H1 (cell line): ENCODE data around the gene BRD7. TPM values are rescaled to one million over a fixed set of nuclear protein-coding genes. Genes with fewer than 3 reads are reported as not detected.

Experiments
- CTCF ChIA-PET: fragments of 300-600 bp; sonication (Branson Sonifier 250); formaldehyde crosslinking; loops from one replicate; lab custom pipeline; 2021; ENCODE audit not compliant: partially characterized antibody; lab: Charles Lee
- POLR2A ChIA-PET: fragments of 300-600 bp; sonication (Branson Sonifier 250); formaldehyde crosslinking; loops from one replicate; lab custom pipeline; 2021; ENCODE audit warnings: inconsistent platforms; ENCODE audit not compliant: partially characterized antibody; lab: Charles Lee
- DNase-seq, 2 experiments: peaks; one replicate each; pipeline versions ENCODE4 v3.0.0 to v3.0.0-alpha.2; 2010 to 2022; ENCODE audit warnings: low spot score in 2 of 2, low read depth in 1 of 2, mixed read lengths in 1 of 2
- FAIRE-seq: peaks from 2 replicates; lab custom pipeline; 2011; peaks lifted over from hg19 to GRCh38; lab: Jason Lieb, UNC
- H2AFZ ChIP-seq: 2 replicates; pipeline ENCODE4 v1.8.1; 2012; ENCODE audit warnings: low read length, inconsistent platforms
- H2AK5ac ChIP-seq: 2 replicates; pipeline ENCODE4 v1.6.1; 2013; ENCODE audit warnings: low read depth, low read length
- H2BK120ac ChIP-seq: replicated peaks from 2 replicates; pipeline ENCODE3; 2013; ENCODE audit warnings: low read depth, low read length, inconsistent platforms
- H2BK12ac ChIP-seq: 2 replicates; pipeline ENCODE4 v1.6.1; 2013; ENCODE audit warnings: low read depth, low read length
- H2BK15ac ChIP-seq: 2 replicates; pipeline ENCODE4 v1.6.1; 2013; ENCODE audit warnings: low read length
- H2BK20ac ChIP-seq: 2 replicates; pipeline ENCODE4 v1.6.1; 2013; ENCODE audit warnings: low read length
- H2BK5ac ChIP-seq: 2 replicates; pipeline ENCODE4 v1.6.1; 2013; ENCODE audit warnings: low read depth, low read length
- H3K14ac ChIP-seq: 2 replicates; pipeline ENCODE4 v1.6.1; 2013; ENCODE audit warnings: inconsistent platforms; ENCODE audit not compliant: insufficient read length
- H3K18ac ChIP-seq: 2 replicates; pipeline ENCODE4 v1.6.1; 2013; ENCODE audit warnings: low read length; ENCODE audit errors: extremely low read depth
- H3K23ac ChIP-seq: 2 replicates; pipeline ENCODE4 v1.6.1; 2013; ENCODE audit warnings: inconsistent platforms; ENCODE audit not compliant: insufficient read length
- H3K23me2 ChIP-seq: 2 replicates; pipeline ENCODE4 v1.6.1; 2013; ENCODE audit warnings: low read depth, low read length
- H3K27ac ChIP-seq: 2 replicates; pipeline ENCODE4 v1.6.1; 2011; ENCODE audit warnings: low read depth, low read length, inconsistent platforms
- H3K27me3 ChIP-seq, 4 experiments: replicated peaks in 1 of 4; 1 replicate in 1 of 4; 2 replicates in 3 of 4; pipeline versions ENCODE4 v1.6.1 to v1.8.1; 2011 to 2013; ENCODE audit warnings: low read length in 3 of 4, mild to moderate bottlenecking in 3 of 4, inconsistent platforms in 2 of 4, mixed read lengths in 2 of 4, moderate library complexity in 1 of 4; ENCODE audit not compliant: control insufficient read depth in 3 of 4, insufficient read depth in 3 of 4; ENCODE audit errors: extremely low read depth in 1 of 4
- H3K36me3 ChIP-seq, 4 experiments: 2 replicates each; pipeline versions ENCODE4 v1.6.1 to v1.8.1; 2011 to 2013; ENCODE audit warnings: mild to moderate bottlenecking in 4 of 4, low read length in 3 of 4, moderate library complexity in 2 of 4, control low read depth in 1 of 4, inconsistent platforms in 1 of 4; ENCODE audit not compliant: insufficient read depth in 4 of 4, control insufficient read depth in 2 of 4
- H3K4ac ChIP-seq: replicated peaks from 2 replicates; pipeline ENCODE3; 2013; ENCODE audit warnings: low read length, low read depth, mixed read lengths, inconsistent platforms; ENCODE audit not compliant: insufficient read length
- H3K4me1 ChIP-seq, 4 experiments: replicated peaks in 1 of 4; 1 replicate in 1 of 4; 2 replicates in 3 of 4; pipeline versions ENCODE4 v1.6.1 to v1.8.1; 2011 to 2013; ENCODE audit warnings: low read length in 3 of 4, inconsistent platforms in 2 of 4, mixed read lengths in 1 of 4; ENCODE audit not compliant: insufficient read depth in 4 of 4, control insufficient read depth in 3 of 4
- H3K4me2 ChIP-seq, 2 experiments: 2 replicates each; pipeline versions ENCODE4 v1.6.1 to v1.8.1; 2011 to 2013; ENCODE audit warnings: low read depth in 2 of 2, low read length in 2 of 2, control low read depth in 1 of 2, inconsistent platforms in 1 of 2, mild to moderate bottlenecking in 1 of 2; ENCODE audit not compliant: insufficient read depth in 1 of 2
- H3K4me3 ChIP-seq, 4 experiments: fragments of 200-600, 300-600 bp in 1 of 4; sonication (generic), shearing (Covaris generic), sonication (Bioruptor Twin) in 1 of 4; 2 replicates each; pipeline versions ENCODE4 v1.5.1 to v1.8.1; 2011 to 2016; ENCODE audit warnings: low read length in 4 of 4, low read depth in 3 of 4, control low read depth in 2 of 4, inconsistent platforms in 2 of 4, mild to moderate bottlenecking in 2 of 4, mixed read lengths in 1 of 4, moderate library complexity in 1 of 4; ENCODE audit not compliant: insufficient read depth in 2 of 4; ENCODE audit errors: extremely low read depth in 1 of 4
- H3K56ac ChIP-seq: replicated peaks from 2 replicates; pipeline ENCODE3; 2013; ENCODE audit warnings: low read depth, mild to moderate bottlenecking, mixed read lengths, low read length, inconsistent platforms; ENCODE audit not compliant: insufficient read length
- H3K79me1 ChIP-seq: 2 replicates; pipeline ENCODE4 v1.6.1; 2013; ENCODE audit warnings: low read depth, low read length, control low read depth
- H3K79me2 ChIP-seq, 2 experiments: 2 replicates each; pipeline versions ENCODE4 v1.6.1 to v1.8.1; 2012 to 2013; ENCODE audit warnings: low read length in 2 of 2, mild to moderate bottlenecking in 2 of 2, inconsistent platforms in 1 of 2; ENCODE audit not compliant: insufficient read depth in 2 of 2, control insufficient read depth in 1 of 2
- H3K9ac ChIP-seq, 4 experiments: replicated peaks in 1 of 4; 1 replicate in 1 of 4; 2 replicates in 3 of 4; pipeline versions ENCODE4 v1.6.1 to v1.8.1; 2011 to 2013; ENCODE audit warnings: low read depth in 3 of 4, low read length in 3 of 4, control low read depth in 2 of 4, mild to moderate bottlenecking in 2 of 4, moderate library complexity in 2 of 4, inconsistent platforms in 1 of 4; ENCODE audit errors: extremely low read depth in 1 of 4
- H3K9me3 ChIP-seq, 2 experiments: 2 replicates each; pipeline versions ENCODE4 v1.6.1 to v1.8.1; 2012 to 2013; ENCODE audit warnings: mild to moderate bottlenecking in 2 of 2, moderate library complexity in 2 of 2, control low read depth in 1 of 2, inconsistent platforms in 1 of 2, low read depth in 1 of 2, low read length in 1 of 2, mixed read lengths in 1 of 2; ENCODE audit not compliant: insufficient read depth in 2 of 2
- H4K20me1 ChIP-seq, 2 experiments: replicated peaks in 1 of 2; 2 replicates each; pipeline versions ENCODE3 to v1.8.1; 2011 to 2013; ENCODE audit warnings: inconsistent platforms in 2 of 2, low read length in 2 of 2, mild to moderate bottlenecking in 1 of 2; ENCODE audit not compliant: insufficient read depth in 2 of 2, control insufficient read depth in 1 of 2
- H4K5ac ChIP-seq: 2 replicates; pipeline ENCODE4 v1.6.1; 2013; ENCODE audit warnings: low read length, low read depth, mixed read lengths, inconsistent platforms; ENCODE audit not compliant: insufficient read length
- H4K8ac ChIP-seq: 2 replicates; pipeline ENCODE4 v1.8.0; 2013; ENCODE audit warnings: mild to moderate bottlenecking, moderate library complexity, low read length, inconsistent platforms; ENCODE audit not compliant: insufficient read depth; ENCODE audit errors: extremely low read depth
- H4K91ac ChIP-seq: replicated peaks from 2 replicates; pipeline ENCODE3; 2013; ENCODE audit warnings: low read length, mixed read lengths, inconsistent platforms; ENCODE audit not compliant: insufficient read length
- ASH2L ChIP-seq: fragments of 200-600, 300-600 bp; sonication (generic); IDR thresholded peaks from one replicate; pipeline ENCODE4 v1.7.1; 2017; ENCODE audit warnings: low read length
- ATF2 ChIP-seq: IDR thresholded peaks from 2 replicates; pipeline ENCODE4 v1.6.1; 2012; ENCODE audit warnings: low read length, inconsistent platforms
- CBX8 ChIP-seq: fragments of 300-800, 300-1000 bp; sonication (generic); IDR thresholded peaks from 2 replicates; pipeline ENCODE4 v1.7.1; 2016; ENCODE audit warnings: low read depth, low read length, borderline replicate concordance
- CHD1 ChIP-seq: IDR thresholded peaks from 2 replicates; pipeline ENCODE4 v1.6.1; 2012; ENCODE audit warnings: low read depth, low read length, improper control_type of control experiment
- EGR1 ChIP-seq: IDR thresholded peaks from 2 replicates; pipeline ENCODE4 v1.6.1; 2011; ENCODE audit warnings: low read depth, low read length, borderline replicate concordance
- HDAC6 ChIP-seq: IDR thresholded peaks from one replicate; pipeline ENCODE4 v1.7.1; 2012; ENCODE audit warnings: low read depth, mild to moderate bottlenecking, inconsistent platforms, low read length, moderate library complexity
- KDM5A ChIP-seq: fragments of 200-600 bp; IDR thresholded peaks from 2 replicates; pipeline ENCODE4 v1.7.1; 2012; ENCODE audit warnings: mild to moderate bottlenecking, low read length, inconsistent platforms, mixed read lengths
- NRF1 ChIP-seq: IDR thresholded peaks from 2 replicates; pipeline ENCODE4 v1.6.1; 2011; ENCODE audit warnings: mild to moderate bottlenecking, low read depth, low read length, improper control_type of control experiment
- RAD21 ChIP-seq, 2 experiments: IDR thresholded peaks in 1 of 2; conservative IDR thresholded peaks in 1 of 2; 2 replicates each; pipeline ENCODE4 v1.6.1; 2011; ENCODE audit warnings: low read depth in 2 of 2, low read length in 2 of 2, improper control_type of control experiment in 1 of 2, inconsistent platforms in 1 of 2, mild to moderate bottlenecking in 1 of 2, moderate library complexity in 1 of 2
- SP1 ChIP-seq: IDR thresholded peaks from 2 replicates; pipeline ENCODE4 v1.6.1; 2011; ENCODE audit warnings: low read depth, low read length
- TBP ChIP-seq: IDR thresholded peaks from 2 replicates; pipeline ENCODE4 v1.6.1; 2011; ENCODE audit warnings: low read depth, low read length, improper control_type of control experiment
- TCF12 ChIP-seq: IDR thresholded peaks from 2 replicates; pipeline ENCODE4 v1.6.1; 2011; ENCODE audit warnings: low read depth, mild to moderate bottlenecking, low read length
- TEAD4 ChIP-seq: IDR thresholded peaks from 2 replicates; pipeline ENCODE4 v1.6.1; 2012; ENCODE audit warnings: low read depth, low read length, inconsistent platforms, mixed read lengths
- WGBS, 2 experiments: shearing (Covaris generic) in 1 of 2; methylation state at CpG; one replicate each; pipeline versions ENCODE4 v1.1.6 to v1.1.7; 2013 to 2015; ENCODE audit warnings: low lambda C conversion rate in 2 of 2, mixed read lengths in 2 of 2, inconsistent platforms in 1 of 2, low coverage in 1 of 2, missing lambda C conversion rate in 1 of 2; ENCODE audit not compliant: insufficient replicate concordance in 2 of 2, insufficient coverage in 1 of 2, insufficient read length in 1 of 2; ENCODE audit errors: extremely low coverage in 1 of 2, missing lambda C conversion rate in 1 of 2; 5-methylcytosine and 5-hydroxymethylcytosine counted together
- polyA plus RNA-seq, 7 experiments: library from polyadenylated mRNA; depleted of rRNA in 3 of 7; stranded (reverse) in 5 of 7; unstranded in 2 of 7; fragments of >200 nt in 5 of 7; fragments of 200-250 nt in 2 of 7; gene quantifications; 1 replicate in 5 of 7; 2 replicates in 1 of 7; 4 replicates in 1 of 7; pipeline versions ENCODE4 v1.2.1 to v1.2.3, GENCODE V29; 2011 to 2013; ENCODE audit warnings: missing spikeins in 2 of 7, mixed read lengths in 2 of 7
- total RNA-seq: library from RNA; stranded (reverse); fragmentation: NEBNext Ultra II Directional; extraction: Animal tissue kit (Norgen Biotek cat#: 25700); gene quantifications from 2 replicates; pipeline ENCODE4 v1.2.1, GENCODE V29; 2021

BRD7 gene
- total and polyA plus RNA-seq, 2 of the 8 experiments (the other 6 are each of a cell fraction or from before 2014, with no cell fraction given): 42.5 to 120 TPM

DNA sequence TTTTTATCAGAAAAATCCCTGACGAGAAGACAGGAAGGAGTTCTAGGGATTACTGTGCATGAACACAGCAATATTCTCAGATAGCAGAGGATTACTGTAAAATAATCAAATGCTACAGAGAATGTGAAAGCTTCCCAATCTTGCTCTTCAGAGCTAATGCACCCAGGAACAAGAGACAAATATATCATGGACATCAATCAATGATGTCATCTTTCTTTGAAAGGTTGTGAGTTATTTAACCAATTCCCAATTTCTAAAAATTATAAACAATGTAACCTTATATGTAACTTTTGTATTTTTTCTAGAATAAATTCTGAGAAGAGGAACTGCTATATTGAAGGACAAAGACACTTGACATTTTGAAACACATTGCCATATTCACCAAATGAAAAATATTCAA is 46.5 kb downstream of the BRD7 start:
- Histone ChIP-seq H2BK120ac (no peak overlapping the region), H4K20me1 (peaks cover 0 to 2% of the 10 kb centered on the region in 2 experiments), H3K9ac (no peak overlapping the region), H2BK15ac (no peak overlapping the region), H3K27me3 (no peaks in the 10 kb centered on the region), H3K27ac (no peak overlapping the region), H4K91ac (no peak overlapping the region), H2BK5ac (no peak overlapping the region), H3K9me3 (no peaks in the 10 kb centered on the region), H3K56ac (no peak overlapping the region), H2AFZ (no peak overlapping the region), H3K23ac (no peak overlapping the region), H4K8ac (no peak overlapping the region), H3K36me3 (peaks cover 16 to 78% (median 48%) of the 10 kb centered on the region in 4 experiments), H3K23me2 (no peaks in the 10 kb centered on the region), H3K18ac (no peak overlapping the region), H3K79me1 (no peaks in the 10 kb centered on the region; the same call in 1 of the 2 replicates), H2BK12ac (no peak overlapping the region), H3K14ac (no peak overlapping the region), H3K4me2 (no peak overlapping the region), H3K4me3 (no peak overlapping the region), H4K5ac (no peak overlapping the region), H3K4me1 (no peaks in the 10 kb centered on the region), H3K4ac (no peak overlapping the region), H3K79me2 (no peaks in the 10 kb centered on the region), H2AK5ac (no peak overlapping the region), H2BK20ac (no peak overlapping the region)
- ChIA-PET CTCF (interaction anchor here (0.9 to 1.7 kb wide), 4 partner anchors 17 to 313 kb away, joined by 3 read pairs; no protein-coding TSS in a partner anchor), POLR2A (no interaction called here)
- no peak for FAIRE-seq
- WGBS, 2 experiments: 96% methylated on average over 1 of the region's 1 CpG; no CpG with 5 or more reads in 1 of the 2 experiments
- DNase-seq: no peak
- no peak for TF ChIP-seq CBX8
- TF ChIP-seq ASH2L: no peak
- TF ChIP-seq NRF1: no peak
- TF ChIP-seq SP1: no peak
- TF ChIP-seq RAD21 (IDR thresholded peaks at IDR 0.05 in 1 of 2, conservative IDR thresholded peaks at IDR 0.05 in 1 of 2; ENCODE audit: low read depth in 2 of 2, low read length in 2 of 2): no peak
- TF ChIP-seq TEAD4: no peak
- no peak for TF ChIP-seq CHD1
- TF ChIP-seq TBP: no peak
- no peak for TF ChIP-seq EGR1
- TF ChIP-seq TCF12: no peak
- no peak for TF ChIP-seq HDAC6
- TF ChIP-seq KDM5A: no peak
- no peak for TF ChIP-seq ATF2
